Erythroblast (primary cell): Measurements from ENCODE around the gene CEP170B.

Experiments
- GATA1 ChIP-seq: IDR thresholded peaks from 2 replicates; pipeline ENCODE4 v1.6.1; 2011; ENCODE audit warnings: low read depth, mild to moderate bottlenecking, control low read depth, low read length, moderate library complexity
- POLR2A ChIP-seq: IDR thresholded peaks from 2 replicates; pipeline ENCODE4 v1.6.1; 2011; ENCODE audit warnings: mild to moderate bottlenecking, low read length

GRCh38 chr14:104935955-104936354 lies 70.9 kb downstream of the CEP170B start:
- TF ChIP-seq POLR2A (no peak), GATA1 (no peak)
